Upper lobe of left lung (tissue), 4 donors: ENCODE results near the gene EFNA5.

Experiments used
- POLR2AphosphoS5 ChIP-seq, 2 donors: sonication (generic); formaldehyde crosslinking; IDR thresholded peaks; one replicate each; pipeline ENCODE4 v1.5.1; 2017; ENCODE audit warnings: antibody characterized with exemption in 2 of 2
- TF ChIP-seq, protein P1 (sequence below), 6 experiments: fragments of 450-650 bp in 4 of 6; fragments of 200-600 bp in 2 of 6; sonication (generic) in 2 of 6; IDR thresholded peaks; one replicate each; pipeline ENCODE4 v1.5.1; 2016 to 2019; ENCODE audit warnings: antibody characterized with exemption in 6 of 6

- no peak for TF ChIP-seq POLR2AphosphoS5 (IDR thresholded peaks at IDR 0.05)
- TF ChIP-seq, protein P1, sequence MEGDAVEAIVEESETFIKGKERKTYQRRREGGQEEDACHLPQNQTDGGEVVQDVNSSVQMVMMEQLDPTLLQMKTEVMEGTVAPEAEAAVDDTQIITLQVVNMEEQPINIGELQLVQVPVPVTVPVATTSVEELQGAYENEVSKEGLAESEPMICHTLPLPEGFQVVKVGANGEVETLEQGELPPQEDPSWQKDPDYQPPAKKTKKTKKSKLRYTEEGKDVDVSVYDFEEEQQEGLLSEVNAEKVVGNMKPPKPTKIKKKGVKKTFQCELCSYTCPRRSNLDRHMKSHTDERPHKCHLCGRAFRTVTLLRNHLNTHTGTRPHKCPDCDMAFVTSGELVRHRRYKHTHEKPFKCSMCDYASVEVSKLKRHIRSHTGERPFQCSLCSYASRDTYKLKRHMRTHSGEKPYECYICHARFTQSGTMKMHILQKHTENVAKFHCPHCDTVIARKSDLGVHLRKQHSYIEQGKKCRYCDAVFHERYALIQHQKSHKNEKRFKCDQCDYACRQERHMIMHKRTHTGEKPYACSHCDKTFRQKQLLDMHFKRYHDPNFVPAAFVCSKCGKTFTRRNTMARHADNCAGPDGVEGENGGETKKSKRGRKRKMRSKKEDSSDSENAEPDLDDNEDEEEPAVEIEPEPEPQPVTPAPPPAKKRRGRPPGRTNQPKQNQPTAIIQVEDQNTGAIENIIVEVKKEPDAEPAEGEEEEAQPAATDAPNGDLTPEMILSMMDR (IDR thresholded peaks at IDR 0.05): no peak
Measured at GRCh38 chr5:107687937-107688336, 17.2 kb upstream of the EFNA5 start.
